Epidermal melanocyte (primary cell): ENCODE data around the gene THRSP.
A peak's percentile ranks its signal among the peaks of the same experiment; 100 is the strongest.
"Not testable (repeated sequence)": the region's sequence is repeated elsewhere in the genome, so short reads cannot be mapped to it uniquely, and the experiment has no call there.

Experiments used
- DNase-seq: peaks from one replicate; pipeline ENCODE4 v3.0.0; 2011; ENCODE audit warnings: low spot score; ENCODE audit not compliant: insufficient read length

THRSP gene, protein sequence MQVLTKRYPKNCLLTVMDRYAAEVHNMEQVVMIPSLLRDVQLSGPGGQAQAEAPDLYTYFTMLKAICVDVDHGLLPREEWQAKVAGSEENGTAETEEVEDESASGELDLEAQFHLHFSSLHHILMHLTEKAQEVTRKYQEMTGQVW

DNA sequence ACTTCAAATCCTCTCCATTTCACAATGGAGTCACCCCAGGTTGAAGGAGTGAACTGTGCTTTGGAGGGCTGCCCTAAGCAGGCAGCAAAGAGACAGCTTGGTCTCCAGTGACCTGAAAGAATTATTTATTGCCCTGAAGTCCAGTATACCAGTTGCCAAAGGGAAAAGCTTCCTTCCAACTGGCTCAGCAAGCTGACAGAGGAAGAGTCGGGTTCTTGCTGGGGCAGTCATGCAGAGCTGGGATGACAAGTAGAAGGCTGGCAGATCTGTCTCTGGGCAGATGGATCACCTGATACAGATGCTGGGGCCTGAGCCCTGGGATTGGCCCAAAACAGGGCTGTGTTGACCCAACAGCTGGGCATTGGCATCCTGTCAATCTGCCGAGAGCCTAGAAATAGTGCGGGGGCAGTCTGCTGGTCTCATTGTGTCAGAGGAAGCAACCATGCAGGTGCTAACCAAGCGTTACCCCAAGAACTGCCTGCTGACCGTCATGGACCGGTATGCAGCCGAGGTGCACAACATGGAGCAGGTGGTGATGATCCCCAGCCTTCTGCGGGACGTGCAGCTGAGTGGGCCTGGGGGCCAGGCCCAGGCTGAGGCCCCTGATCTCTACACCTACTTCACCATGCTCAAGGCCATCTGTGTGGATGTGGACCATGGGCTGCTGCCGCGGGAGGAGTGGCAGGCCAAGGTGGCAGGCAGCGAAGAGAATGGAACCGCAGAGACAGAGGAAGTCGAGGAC lies at the start of gene THRSP:
THRSP (plus strand) TSS at position 422 of the 742 bp plus-strand sequence; CDS start at position 443, 21 bp downstream.
- DNase-seq, result no peak

DNA sequence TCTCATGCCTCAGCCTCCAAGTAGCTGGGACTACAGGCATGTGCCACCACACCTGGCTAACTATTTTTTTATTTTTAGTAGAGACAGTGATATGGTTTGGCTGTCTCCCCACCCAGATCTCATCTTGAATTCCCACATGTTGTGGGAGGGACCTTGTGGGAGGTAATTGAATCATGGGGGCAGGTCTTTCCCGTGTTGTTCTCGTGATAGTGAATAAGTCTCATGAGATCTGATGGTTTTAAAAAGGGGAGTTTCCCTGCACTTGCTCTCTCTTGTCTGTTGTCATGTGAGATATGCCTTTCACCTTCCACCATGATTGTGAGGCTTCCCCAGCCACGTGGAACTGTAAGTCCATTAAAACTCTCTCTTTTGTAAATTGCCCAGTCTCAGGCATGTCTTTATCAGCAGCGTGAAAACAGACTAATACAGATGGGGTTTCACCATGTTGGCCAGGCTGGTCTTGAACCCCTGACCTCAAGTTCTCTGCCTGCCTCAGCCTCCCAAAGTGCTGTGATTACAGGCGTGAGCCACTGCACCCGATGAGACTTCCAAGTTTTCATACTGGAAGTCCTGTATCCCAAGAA lies 48.6 kb upstream of the THRSP start:
- DNase-seq, result not testable (repeated sequence)

DNA sequence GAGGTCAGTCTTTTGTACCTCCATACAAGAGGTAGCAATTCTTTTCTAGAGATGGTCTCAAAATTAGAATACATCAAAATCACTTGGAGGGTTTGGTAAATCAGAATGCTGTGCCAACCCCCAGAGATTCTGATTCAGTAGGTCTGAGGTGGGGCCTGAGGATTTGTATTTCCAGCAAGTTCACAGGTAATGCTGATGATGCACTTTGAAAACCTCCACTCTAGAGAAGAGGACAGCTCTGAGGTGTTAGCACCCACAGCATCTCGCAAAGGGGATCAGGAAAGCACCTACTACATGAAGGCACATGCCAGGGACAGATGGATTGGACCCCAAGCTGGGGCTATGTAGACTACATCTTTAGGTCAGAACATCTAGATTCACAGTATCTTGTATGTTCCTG lies 47.8 kb upstream of the THRSP start:
- no peak for DNase-seq

DNA sequence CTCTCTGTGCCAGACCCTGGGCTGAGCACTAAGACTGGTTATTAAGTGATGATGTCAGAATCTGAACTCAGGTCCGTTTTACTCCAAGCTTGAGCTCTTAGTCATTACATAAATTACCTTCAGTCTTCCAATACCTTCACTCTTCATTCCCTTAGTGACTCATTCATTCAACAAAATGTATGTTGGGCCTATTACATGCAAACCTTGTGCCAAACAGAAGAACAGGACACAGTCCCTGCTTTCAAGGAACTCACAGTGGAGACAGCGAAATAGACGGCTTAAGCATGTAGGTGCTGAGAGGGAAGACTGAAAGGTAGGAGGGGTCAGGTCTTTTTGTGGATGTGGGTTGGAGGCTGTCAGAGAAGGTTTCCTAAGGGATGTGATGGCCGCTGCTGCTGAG lies 43.9 kb upstream of the THRSP start:
- no peak for DNase-seq

DNA sequence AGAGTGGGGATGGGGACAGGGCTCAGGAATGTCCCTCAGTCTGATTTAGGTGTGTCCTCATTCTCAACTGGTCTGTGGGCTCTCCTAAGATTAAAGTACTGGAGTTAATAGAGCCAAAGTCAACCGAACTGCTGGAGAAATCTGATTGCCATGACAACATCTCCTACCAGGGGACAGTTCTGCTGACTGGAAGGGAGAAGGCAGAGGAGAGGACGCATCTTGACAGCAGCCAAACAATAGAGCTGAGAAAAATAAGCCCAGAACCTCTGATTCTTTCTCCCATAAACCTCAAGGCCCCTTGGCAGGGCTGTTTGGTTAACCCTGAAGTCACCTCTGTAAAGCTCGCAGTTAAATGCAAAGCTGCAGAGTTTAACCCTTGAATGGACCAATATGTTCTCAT lies 43.4 kb upstream of the THRSP start:
- no peak for DNase-seq

DNA sequence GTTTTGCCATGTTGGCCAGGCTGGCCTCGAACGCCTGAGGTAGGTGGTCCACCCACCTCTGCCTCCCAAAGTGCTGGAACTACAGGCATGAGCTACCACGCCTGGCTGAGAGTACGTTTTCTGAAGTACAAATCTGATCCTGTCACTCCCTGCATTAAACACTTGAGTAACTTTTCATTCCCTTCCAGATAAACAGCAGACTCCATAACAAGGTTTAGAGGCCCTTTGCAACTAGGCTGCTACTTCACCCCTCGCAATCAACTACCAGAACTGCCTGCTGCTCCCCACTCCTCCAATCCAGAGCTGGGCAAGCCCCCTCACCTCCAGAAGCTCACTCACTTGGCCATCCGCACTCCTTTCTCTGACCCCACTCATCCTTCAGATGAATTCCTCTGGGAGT lies 42.0 kb upstream of the THRSP start:
- DNase-seq, result no peak

DNA sequence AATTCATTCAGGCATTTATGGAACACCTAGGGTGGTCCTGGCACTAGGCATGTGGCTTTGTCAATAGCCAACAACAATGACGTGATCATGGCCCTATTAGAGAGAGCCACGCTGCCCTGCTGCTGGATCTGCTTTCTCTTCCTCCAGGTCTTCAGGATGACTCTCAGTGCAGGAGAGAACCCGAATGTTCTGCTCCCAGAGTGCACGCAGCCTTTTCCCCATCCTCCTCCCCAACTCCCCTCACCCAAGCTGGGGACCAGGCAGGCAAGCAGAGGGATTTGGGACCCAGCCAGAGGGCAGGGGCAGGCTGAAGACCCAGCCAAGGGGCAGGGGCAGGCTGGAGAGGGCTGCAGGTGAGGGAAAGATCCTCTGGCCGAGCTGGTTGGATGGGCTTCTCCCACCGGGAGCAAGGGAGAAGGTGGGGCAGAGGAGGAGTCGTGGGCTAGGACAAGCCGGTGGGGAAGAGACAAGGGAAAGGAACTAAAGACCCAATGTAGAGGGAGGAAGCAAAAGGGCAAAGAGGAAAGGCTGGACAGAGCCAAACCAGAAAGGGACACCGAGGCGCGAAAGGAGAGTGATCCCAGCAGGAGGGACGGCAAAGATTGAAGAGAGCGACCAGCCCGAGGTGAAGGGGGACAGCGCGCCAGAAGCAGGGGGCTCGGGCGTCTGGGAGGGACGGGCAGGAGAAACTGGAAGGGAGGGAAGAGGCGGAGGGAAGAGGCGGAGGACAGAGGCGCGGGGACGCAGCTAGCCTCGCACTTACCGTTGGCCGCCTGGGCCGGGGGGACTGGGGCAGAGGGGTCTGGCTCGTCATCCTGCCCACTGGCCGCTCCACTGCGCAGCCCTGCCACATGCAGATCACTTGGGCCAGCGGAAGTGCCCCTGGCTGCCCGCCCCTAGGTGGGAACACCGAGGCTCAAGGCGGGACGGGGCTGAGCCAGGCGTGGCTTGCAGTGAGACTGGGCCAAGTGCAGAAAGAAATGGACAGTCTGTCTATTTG lies 41.0 kb upstream of the THRSP start, which contains the start of gene KCTD14:
KCTD14 (minus strand) TSS at position 880 of the 1,000 bp plus-strand sequence; CDS start at position 853, 27 bp downstream.
- DNase-seq, result no peak

DNA sequence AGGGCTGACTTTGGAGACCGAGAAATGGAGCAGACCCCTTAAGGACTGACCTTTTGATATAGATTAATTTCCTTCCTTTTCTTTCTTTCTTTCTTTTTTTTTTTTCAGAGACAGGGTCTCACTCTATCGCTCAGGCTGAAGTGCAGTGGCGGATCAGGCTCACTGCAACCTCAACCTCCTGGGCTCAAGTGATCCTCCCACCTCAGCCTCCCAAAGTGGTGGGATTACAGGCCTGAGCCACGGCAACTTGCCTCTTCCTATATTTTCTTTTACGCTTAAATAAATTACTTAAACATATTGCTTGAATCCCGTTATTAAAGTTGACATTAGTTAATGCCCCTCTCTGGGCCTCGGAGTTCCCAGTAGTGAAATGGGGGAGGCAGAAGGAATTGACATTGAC lies 40.2 kb upstream of the THRSP start:
- DNase-seq, result no peak

DNA sequence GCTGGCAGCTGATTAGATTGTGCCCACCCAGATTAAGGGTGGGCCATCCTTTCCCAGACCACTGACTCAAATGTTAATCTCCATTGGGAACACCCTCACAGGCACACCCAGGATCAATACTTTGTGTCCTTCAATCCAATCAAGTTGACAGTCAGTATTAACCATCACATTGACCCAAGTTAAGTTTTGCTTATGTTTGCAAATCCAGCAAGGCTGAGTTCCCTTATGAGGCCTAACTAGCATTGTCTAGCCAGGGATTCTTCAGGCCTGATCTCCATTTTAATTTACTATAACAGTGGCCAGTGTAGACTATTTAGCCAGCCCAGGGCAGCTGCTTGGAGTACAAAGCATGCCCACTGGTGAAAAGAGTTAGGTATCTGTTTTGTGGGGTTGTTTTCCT lies 38.3 kb upstream of the THRSP start:
- no peak for DNase-seq

DNA sequence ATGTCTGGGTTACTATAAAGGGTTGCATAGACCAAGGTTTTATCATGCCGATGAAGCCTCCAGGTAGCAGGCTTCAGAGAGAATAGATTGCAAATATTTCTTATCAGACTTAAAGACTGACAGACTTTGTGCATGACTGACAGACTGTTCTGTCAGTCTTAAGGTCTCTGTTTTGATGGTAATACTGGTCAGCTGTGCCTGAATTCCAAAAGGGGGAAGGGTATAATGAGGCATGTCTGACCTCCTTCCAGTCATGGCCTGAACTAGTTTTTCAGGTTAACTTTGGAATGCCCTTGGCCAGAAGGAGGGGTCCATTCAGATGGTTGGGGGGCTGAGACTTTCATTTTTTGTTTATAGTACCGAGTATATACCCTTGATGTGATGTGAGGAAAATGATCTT lies 35.9 kb upstream of the THRSP start:
- DNase-seq, result no peak

DNA sequence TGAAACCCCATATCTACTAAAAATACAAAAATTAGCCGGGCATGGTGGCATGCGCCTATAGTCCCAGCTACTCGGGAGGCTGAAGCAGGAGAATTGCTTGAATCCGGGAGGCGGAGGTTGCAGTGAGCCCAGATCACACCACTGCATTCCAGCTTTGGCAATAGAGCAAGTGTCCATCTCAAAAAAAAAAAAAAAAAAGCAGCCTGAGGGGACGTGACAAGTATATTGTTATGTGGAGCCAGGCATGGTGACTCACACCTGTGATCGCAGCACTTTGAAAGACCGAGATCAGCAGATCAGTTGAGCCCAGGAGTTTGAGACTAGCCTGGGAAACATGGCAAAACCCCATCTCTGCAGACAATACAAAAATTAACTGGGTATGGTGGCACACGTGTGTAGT lies 35.2 kb upstream of the THRSP start:
- not testable (repeated sequence) for DNase-seq

DNA sequence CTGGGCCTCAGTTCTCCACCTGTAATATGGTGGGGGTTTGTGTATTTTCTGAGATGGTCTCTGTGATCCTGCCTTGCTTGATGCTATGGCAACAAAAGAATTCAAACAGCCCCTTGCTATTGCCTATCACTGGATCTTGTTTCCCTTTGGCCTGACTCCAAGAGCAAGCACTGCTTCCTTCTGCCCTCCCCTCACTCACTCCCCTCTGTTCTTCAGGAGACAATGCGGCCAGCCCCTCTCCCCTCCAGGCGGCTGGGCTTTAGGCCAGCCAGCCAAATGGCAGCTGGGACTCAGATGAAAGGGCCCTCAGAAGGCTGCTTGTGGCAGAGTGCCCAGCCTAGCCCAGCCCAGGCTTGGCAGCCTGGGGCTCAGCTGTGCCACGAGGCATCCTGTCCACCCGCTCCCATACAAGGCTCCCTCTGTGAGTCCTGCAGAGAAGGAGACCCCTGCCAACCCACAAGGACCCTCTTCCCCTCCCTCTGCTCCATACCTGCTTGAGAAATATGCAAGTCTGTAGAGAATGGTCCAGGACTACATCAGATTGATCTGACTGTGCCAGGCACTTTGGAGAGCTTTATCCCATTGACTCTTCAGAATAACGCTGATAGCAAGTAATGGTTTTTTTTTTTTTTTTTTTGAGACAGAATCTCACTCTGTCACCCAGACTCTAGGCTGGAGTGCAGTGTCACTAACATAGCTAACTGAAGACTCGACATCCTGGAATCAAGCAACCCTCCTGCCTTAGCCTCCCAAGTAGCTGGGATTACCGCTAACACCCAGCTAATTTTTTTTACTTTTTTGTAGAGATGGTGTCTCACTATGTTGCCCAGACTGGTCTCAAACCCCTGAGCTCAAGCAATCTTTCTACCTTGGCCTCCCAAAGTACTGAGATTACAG lies 33.0 kb upstream of the THRSP start:
- peak; percentile 80 for DNase-seq

DNA sequence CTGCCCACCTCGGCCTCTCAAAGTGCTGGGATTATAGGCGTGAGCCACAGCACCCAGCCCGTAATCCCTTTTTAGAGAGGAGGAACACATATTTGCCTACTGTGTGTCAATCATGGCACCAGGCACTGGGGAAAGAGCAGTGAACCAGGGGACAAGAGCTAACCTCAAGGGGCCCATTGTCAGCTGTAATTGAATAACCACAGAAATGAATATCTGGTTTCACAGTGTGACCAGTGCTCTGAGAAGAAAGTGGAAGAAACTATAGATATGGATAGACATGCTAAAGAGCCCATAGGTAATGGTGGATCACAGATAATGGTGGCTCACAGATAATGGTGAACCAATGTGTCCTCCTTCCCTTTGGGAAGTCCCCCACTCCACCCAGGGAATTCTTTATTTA lies 32.0 kb upstream of the THRSP start:
- no peak for DNase-seq

DNA sequence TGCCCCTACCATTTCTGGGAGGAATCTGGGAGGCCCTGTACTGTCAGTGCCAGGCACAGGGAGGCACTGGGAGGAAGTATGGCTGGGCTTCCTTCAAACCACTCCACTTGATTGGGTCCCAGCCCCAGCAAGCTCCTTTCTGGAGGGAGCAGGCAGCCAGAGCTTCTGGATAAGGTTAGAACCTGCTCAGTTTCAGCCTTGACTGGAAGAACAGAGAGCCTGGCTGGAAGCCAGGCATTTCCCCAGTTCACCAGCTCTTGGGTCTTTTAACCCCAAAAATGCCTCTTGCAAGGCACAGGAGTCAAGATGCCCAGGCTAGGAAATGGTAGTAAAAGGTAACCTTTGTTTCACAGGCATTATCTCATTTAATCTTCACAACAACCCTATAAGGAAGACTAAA lies 31.6 kb upstream of the THRSP start:
- no peak for DNase-seq

DNA sequence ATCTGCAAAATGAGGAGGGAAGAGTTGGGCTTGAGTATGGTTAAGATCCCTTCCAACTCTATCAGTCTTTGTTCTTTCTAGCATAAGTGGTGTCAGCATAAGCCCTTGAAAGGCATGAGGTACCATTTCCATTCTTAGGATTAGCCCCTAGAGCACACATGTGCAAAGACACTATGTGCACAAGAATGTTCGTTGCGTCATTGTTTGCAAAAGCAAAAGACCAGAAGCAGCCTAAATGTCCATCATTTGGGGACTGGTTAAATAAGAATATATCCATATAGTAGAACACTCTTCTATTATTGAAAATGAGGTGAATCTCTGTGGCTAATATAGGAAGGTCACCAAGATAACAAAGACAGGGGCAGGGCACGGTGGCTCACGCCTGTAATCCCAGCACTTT lies 30.6 kb upstream of the THRSP start:
- DNase-seq, result no peak

DNA sequence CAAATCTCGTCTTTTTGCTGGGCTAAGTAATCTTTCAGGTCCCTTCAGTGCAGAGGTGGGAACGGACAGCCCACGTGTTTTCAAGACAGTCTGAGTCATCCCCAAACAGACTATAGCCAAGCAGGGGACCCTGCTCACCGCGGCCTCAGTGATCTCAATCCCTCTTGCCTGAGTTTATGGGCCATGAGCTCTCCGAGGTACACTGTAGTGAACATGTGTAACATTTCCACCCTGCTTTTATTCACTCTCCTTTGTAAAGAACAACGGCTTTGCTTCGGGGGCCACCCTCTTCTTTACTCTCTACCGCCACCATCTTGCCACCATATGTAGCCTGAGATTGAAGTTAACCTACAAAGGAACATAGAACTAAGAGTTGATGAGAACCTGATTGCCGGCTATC lies 29.0 kb upstream of the THRSP start:
- no peak for DNase-seq

DNA sequence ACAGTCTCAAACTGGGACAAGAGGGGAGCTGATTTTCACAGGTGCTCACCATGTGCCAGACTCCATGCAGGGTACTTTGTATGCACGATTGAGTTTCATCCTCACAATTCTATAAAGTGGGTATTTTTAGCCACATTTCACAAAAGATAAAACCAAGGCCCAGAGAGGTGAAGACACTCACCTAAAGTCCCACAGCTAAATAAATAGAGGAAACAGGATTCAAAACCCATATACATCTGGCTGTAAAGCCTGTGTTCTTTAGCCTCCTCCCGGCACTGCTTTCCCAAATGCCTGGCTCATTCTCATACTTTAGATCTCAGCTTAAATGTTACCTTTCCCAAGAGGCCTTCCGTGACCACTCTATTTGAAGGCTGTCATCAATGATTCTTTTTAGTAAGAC lies 27.3 kb upstream of the THRSP start:
- no peak for DNase-seq

DNA sequence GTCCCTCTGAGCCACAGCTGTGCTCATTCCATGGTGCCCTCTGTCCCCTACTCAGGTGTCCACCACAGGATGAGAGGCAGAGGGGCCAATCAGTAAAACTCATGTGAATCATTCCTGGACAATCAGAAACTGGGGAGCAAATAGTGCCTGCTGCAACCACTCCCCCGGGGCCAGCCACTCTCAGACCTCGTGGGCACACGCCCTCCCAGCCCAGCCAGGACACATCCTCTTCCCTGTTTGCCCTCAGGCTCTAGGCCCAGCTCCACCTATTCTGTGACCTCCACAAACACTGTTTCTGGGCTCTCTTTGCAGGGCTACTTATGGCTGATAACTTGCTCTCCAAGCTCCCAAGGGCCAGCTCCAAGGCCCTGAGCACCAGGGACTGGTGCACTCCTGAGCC lies 26.6 kb upstream of the THRSP start:
- DNase-seq, result no peak

DNA sequence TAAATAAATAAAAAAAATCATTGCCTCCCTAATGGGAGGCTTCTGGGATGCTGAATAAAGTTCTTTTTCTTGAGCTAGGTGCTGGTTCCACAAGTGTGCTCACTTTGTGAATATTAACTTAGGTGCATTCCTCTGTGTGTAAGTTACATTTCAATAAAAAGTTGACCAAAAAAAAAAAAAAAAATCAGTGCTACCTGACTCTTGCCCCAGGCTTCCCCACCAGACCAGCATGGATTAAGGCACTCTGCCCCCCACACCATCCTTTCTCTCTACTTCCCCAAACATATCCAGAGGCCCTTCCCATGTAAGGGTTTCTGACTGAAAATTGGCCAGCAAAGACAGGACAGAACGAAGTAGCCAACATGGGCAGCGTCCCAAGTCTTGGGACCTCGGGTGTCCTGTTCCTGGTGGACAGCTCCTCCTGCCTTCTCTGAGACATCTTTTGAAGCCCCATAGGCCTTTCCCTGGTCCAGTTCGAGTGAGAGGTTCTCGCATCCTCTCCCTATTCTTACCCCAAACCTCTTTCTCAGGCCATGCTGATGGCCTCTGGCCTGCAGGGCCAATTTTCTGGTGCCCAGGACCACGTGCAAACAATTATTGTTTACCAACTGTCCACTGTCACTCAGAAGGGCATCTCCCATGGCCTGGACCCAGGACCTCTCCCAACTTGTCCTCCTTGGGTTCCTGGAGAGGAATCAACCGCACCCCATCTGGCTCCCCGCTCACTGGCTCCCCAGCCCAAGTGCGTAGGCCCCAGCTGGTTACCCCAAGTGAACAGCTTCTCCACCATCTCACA lies 25.6 kb upstream of the THRSP start:
- no peak for DNase-seq
